Stimulated activated CD8-positive, alpha-beta memory T cell treated with anti-CD3 and anti-CD28 coated beads, Interleukin-4, amount 100 ng/mL, for 4 hours (primary cell): Measurements from ENCODE around the gene SMYD1.
"Not testable (repeated sequence)": the region's sequence is repeated elsewhere in the genome, so short reads cannot be mapped to it uniquely, and the experiment has no call there.

ENCODE experiments used
- DNase-seq, 2 donors: peaks; one replicate each; pipeline ENCODE4 v3.0.0-alpha.2; 2020; ENCODE audit warnings: low read depth in 2 of 2, low spot score in 1 of 2

Gene SMYD1

GRCh38 chr2:88067598-88067997, at the start of gene SMYD1:
TSS of gene SMYD1 (plus strand) at chr2:88067825. CDS start at chr2:88067865, 40 bp downstream.
- DNase-seq: no peak

DNA sequence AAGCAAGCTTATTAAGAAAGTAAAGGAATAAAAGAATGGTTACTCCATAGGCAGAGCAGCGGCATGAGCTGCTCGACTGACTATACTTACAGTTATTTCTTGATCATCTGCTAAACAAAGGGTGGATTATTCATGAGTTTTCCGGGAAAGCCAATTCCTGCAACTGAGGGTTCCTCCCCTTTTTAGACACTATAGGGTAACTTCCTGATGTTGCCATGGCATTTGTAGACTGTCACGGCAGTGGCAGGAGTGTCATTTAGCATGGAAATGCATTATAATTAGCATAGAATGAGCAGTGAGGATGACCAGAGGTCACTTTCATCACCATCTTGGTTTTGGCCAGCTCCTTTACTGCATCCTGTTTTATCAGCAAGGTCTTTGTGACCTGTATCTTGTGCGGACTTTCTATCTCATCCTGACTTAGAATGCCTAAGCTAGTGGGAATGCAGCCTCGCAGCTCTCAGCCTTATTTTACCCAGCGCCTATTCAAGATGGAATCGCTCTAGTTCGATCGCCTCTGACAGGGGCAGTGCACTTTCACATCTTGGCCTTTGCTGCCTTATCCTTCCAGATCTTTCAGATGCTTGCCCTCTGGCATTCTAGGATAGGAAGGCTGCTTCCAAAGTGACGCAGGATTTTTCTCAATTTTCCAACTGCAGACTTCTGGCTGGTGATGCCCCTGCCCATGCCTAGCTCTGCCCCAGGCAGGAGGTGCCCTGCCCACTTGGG, 49.4 kb upstream of the SMYD1 start:
- DNase-seq: not testable (repeated sequence)

DNA sequence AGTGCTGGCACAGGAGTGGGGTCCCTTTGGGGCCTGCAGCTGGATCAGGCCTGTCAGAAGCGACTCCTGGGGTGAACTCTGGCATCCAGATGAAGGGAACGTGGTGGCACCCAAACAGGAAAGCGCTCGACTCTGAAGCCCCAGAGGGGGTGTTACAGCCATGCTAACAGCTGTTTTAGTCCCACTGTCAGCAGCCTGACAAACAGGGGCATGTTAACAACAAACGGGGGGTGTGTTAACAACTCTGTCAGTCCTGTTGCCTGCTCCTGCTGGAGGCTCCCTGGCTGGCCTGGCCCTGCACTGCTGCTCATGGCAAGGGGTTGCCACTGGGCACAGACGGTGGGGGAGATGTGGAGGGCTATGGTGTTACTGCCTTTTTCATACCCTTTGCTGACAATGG, 48.7 kb upstream of the SMYD1 start:
- DNase-seq: no peak

DNA sequence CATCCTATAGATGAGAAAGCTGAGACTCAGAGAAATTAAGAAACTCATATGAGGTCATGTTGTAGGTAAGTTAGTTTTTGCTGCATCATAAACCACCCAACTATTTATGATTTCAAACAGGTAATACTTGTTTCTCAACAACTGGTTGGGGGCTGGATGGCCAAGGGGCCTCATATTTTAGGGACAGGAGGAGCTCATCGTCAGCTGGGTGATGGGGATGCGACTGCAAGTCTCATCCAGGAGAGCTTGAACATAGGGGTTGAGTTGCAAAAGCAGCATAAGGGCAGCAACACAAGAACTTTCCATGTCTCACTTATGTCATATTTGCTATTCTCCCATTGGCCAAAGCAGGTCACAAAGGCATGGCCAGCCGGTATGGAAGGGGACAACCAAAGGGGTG, 47.6 kb upstream of the SMYD1 start:
- DNase-seq: no peak

DNA sequence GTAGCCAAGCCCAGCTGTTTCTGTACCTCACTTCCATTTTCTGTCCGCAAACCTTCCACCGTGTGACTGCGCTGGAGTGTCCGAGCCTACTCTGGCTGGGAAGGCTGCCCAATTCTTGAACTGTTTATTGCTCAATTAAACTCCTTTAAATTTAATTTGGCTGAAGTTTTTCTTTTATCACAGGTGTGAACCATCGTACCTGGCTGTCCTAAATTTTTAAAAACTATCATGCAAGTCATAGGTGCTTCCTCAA, 45.0 kb upstream of the SMYD1 start:
- no peak for DNase-seq

GRCh38 chr2:88024509-88024908, 43.1 kb upstream of the SMYD1 start:
- no peak for DNase-seq

DNA sequence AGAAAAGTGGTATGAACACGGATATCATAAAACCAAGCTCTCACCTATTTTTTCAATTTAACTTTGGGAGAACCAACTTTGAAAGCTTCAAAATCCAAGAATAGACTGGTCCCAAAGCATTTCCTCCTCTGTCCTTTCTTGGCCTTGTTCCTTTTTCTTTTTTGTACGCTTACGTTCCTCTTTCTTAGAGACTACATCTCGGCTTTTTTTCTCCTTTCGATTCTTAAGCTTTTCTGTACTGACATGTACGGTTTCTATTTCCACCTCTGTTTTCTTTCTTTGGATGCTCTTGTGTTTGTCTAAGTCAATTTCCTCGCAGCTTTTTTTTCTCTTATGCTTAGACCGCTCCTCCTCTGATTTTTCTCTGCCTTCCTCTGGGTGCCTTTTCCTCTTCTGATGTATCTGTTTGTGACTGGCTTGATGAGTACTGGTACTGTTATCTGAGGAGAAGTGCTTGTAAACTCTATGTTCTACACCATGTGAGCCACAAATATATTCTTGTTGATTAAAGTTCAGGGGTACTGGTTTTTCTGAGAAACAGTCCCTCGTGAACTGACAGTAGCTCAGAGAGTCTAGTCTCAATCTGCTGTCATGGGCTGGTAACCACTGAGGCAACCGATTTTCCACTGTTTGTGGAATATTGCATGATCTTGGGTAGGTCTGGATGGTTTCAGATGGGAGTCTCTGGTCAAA, 39.8 kb upstream of the SMYD1 start:
- DNase-seq: no peak

- no peak for DNase-seq
These were observed 38.7 kb upstream of the SMYD1 start for GRCh38 chr2:88028931-88029330.

- DNase-seq: no peak
These were observed 35.4 kb upstream of the SMYD1 start for GRCh38 chr2:88032070-88032702.

DNA sequence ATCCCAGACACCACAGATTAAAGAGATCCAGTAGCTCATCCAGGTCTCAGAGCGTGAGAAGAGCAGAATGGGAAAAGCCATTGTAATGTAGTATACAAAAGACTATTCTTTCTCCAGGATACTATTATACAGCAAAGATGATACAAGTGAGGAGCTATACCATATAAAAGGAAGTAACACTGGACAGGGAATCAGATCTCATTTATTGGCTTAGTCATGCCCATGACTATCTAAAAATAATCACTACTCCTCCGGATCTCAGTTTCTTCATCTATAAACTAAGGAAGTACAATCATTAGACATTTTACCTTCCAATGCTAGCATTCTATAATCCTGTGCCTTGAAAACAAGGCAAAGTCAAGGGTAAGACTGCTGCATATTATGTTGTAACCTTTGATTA, 31.4 kb upstream of the SMYD1 start:
- DNase-seq: no peak

GRCh38 chr2:88036606-88037005, 31.0 kb upstream of the SMYD1 start:
- DNase-seq: no peak

DNA sequence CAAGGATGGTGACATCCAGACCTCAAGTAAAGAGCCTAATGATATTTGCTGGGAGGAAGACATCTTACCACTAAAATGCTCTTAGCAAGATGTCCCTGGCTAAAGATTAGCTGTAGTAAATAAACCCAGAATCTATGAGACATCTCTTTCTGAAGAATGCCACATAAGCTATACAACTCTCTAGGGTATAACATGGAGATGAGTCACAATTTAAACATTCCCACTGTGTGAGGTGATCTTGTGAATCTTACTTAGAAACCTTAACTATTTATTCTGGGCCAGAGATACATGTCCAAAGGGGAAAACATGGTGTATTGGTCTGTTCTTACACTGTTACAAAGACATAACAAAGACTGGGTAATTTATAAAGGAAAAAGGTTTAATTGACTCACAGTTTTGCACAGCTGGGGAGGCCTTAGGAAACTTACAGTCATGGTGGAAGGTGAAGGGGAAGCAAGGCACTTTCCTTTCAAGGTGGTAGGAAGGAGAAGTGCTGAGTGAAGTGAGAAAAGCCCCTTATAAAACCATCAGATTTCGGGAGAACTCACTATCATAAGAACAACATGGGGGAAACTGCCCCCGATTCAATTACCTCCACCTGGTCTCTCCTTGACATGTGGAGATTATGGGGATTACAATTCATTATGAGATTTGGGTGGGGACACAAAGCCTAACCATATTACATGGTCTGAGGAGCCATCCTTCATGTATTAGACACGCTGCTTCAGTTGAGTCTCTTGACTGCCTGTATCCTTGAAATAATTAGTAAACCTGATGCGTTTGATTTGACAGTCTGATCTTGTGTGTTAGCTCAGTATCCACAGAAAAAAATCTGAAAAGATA, 29.1 kb upstream of the SMYD1 start:
- DNase-seq: no peak

- no peak for DNase-seq
These were observed 25.1 kb upstream of the SMYD1 start for GRCh38 chr2:88042476-88042875.

DNA sequence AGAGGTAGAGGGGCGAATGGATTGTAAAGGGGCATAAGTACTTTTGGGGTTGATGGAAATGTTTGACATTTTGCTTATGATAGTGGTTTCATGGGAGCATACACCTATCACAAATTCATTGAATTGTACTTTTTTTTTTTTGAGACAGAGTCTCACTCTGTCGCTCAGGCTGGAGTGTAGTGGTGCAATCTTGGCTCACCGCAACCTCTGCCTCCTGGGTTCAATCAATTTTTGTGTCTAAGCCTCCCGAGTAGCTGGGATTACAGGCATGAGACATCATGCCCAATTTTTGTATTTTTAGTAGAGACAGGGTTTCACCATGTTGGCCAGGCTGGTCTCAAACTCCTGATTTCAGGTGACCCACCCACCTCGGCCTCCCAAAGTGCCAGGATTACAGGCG, 22.1 kb upstream of the SMYD1 start:
- not testable (repeated sequence) for DNase-seq

- DNase-seq: no peak
These were observed 19.1 kb upstream of the SMYD1 start for GRCh38 chr2:88048541-88048940.

- DNase-seq: no peak
These were observed 18.0 kb upstream of the SMYD1 start for GRCh38 chr2:88049622-88050021.

DNA sequence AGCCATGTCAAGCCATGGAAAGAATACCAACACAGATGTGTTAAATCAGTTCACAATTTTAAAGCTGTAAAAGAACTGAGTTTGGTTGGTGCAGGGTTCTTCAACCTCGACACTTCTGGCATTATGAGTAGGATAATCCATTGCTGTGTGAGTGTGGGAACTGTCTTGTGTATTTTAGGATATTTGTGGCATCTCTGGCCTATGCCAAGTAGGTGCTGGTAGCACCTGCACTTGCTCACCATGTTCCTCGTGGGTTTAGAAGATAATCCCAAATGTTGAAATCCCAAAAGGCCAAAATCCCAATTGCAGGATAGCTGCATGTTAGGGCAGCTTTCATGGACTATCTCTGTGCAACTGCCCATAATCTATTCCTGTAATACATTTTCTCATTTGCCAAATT, 15.8 kb upstream of the SMYD1 start:
- DNase-seq: no peak

GRCh38 chr2:88053296-88053695, 14.3 kb upstream of the SMYD1 start:
- no peak for DNase-seq

DNA sequence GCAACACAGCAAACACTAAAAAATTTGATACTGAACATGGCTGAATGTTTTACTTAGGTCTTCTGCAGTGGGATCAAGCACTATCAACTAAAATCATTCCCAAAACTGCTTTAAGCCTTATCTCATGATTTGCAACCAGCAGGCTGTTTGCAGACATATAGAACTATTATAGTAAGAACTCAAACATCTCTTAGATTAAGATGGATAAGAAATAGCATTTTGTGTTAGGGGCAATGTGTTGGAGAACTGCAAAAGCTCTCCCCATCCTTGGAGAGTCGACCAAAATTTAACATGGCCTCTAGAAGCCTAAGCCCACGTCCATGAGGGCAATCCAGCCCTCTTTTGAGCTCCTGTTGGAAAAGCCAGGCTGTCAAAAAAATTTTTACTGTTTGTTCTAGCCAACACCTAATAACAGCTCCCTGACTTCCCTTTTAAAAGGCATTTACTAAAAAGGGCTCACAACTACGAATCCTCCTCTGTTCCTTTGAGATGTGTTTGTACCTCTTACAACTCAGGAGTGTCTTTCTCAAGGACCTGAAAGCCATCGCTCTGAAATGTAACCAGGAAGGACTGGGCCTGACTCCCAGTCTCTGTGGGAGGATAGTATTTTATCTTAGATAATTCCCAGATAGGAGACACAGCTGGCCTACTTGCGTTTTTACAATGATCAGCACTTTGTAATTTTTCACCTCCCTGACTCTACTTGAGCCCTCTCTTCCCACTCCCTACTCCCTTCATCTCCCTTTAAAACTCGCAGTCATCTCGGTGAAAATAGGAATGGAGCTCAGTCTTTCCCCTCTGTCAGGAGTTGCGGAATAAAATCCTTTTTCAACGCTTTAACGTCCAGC, 13.5 kb upstream of the SMYD1 start:
- DNase-seq: no peak

GRCh38 chr2:88054782-88055370, 12.7 kb upstream of the SMYD1 start:
- no peak for DNase-seq
